Tibial artery (tissue), 4 donors: Measurements from ENCODE around the gene NFIA.
A peak's percentile ranks its signal among the peaks of the same experiment; 100 is the strongest.

Source experiments
- DNase-seq, 2 donors: peaks; one replicate each; pipeline ENCODE4 v3.0.0-alpha.2; 2019
- H3K27ac ChIP-seq, 2 donors: fragments of 200-600 bp; sonication (generic) in 1 of 2; 1 replicate in 1 of 2; 2 replicates in 1 of 2; pipeline ENCODE4 v1.5.1; 2018 to 2019; ENCODE audit warnings: mild to moderate bottlenecking in 1 of 2
- H3K27me3 ChIP-seq, 2 donors: fragments of 200-600 bp; sonication (generic) in 1 of 2; one replicate each; pipeline versions ENCODE4 v1.5.1 to v1.6.0; 2016 to 2019
- H3K36me3 ChIP-seq, 3 donors: fragments of 200-600 bp; sonication (generic) in 2 of 3; one replicate each; pipeline ENCODE4 v1.5.1; 2016 to 2019; ENCODE audit warnings: mild to moderate bottlenecking in 2 of 3
- H3K4me1 ChIP-seq, 4 donors: fragments of 200-600 bp; sonication (generic) in 2 of 4; 1 replicate in 3 of 4; 2 replicates in 1 of 4; pipeline ENCODE4 v1.5.1; 2016 to 2019
- H3K4me3 ChIP-seq, 2 donors: fragments of 200-600 bp; sonication (generic) in 1 of 2; 1 replicate in 1 of 2; 2 replicates in 1 of 2; pipeline ENCODE4 v1.5.1; 2018 to 2019; ENCODE audit warnings: mild to moderate bottlenecking in 2 of 2
- H3K9me3 ChIP-seq, 3 donors: fragments of 200-600 bp; sonication (generic) in 1 of 3; one replicate each; pipeline ENCODE4 v1.5.1; 2016 to 2019
- intact Hi-C: fragments of 100-400 bp; cut with DNase I; formaldehyde crosslinking; loops from one replicate; pipeline ENCODE4 v1.15.0; 2023; ENCODE audit warnings: low total_unique reads
- TF ChIP-seq, protein P1 (sequence below), 2 experiments: fragments of 200-600 bp in 1 of 2; fragments of 450-650 bp in 1 of 2; IDR thresholded peaks; one replicate each; pipeline ENCODE4 v1.5.1; 2017 to 2019; ENCODE audit warnings: antibody characterized with exemption in 2 of 2, mild to moderate bottlenecking in 1 of 2, moderate library complexity in 1 of 2

NFIA gene

DNA sequence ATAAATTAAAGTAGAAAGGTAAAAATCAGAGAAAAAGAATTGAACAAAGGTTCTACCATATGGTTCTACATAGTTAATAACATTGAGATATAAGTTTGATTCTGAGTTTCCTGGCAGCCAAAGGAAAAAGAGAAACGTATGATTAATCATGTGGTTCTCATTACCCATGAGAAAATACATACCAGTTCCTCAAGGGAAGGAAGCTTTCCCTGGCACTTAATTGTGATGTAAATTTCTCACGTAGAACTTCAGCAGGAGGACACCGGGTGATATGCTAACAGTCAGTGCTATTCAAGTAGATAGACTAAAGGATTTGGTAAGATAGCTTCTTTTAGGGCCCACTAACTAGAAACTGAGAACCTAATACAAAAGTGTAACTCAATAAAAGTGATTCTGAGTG is 218.5 kb downstream of the NFIA start:
- TF ChIP-seq, protein P1, sequence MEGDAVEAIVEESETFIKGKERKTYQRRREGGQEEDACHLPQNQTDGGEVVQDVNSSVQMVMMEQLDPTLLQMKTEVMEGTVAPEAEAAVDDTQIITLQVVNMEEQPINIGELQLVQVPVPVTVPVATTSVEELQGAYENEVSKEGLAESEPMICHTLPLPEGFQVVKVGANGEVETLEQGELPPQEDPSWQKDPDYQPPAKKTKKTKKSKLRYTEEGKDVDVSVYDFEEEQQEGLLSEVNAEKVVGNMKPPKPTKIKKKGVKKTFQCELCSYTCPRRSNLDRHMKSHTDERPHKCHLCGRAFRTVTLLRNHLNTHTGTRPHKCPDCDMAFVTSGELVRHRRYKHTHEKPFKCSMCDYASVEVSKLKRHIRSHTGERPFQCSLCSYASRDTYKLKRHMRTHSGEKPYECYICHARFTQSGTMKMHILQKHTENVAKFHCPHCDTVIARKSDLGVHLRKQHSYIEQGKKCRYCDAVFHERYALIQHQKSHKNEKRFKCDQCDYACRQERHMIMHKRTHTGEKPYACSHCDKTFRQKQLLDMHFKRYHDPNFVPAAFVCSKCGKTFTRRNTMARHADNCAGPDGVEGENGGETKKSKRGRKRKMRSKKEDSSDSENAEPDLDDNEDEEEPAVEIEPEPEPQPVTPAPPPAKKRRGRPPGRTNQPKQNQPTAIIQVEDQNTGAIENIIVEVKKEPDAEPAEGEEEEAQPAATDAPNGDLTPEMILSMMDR (IDR thresholded peaks at IDR 0.05): no peak
- H3K36me3 ChIP-seq: no peaks in the 10 kb centered on the region
- no peak for DNase-seq
- H3K27ac ChIP-seq: peak overlapping the region; percentile 13 to 75
- intact Hi-C loops: no loop called here
- no peak overlapping the region for H3K4me3 ChIP-seq
- H3K9me3 ChIP-seq: no peaks in the 10 kb centered on the region
- H3K4me1 ChIP-seq: peaks cover 0 to 74% (median 32%) of the 10 kb centered on the region in 4 donors
- no peaks in the 10 kb centered on the region for H3K27me3 ChIP-seq

DNA sequence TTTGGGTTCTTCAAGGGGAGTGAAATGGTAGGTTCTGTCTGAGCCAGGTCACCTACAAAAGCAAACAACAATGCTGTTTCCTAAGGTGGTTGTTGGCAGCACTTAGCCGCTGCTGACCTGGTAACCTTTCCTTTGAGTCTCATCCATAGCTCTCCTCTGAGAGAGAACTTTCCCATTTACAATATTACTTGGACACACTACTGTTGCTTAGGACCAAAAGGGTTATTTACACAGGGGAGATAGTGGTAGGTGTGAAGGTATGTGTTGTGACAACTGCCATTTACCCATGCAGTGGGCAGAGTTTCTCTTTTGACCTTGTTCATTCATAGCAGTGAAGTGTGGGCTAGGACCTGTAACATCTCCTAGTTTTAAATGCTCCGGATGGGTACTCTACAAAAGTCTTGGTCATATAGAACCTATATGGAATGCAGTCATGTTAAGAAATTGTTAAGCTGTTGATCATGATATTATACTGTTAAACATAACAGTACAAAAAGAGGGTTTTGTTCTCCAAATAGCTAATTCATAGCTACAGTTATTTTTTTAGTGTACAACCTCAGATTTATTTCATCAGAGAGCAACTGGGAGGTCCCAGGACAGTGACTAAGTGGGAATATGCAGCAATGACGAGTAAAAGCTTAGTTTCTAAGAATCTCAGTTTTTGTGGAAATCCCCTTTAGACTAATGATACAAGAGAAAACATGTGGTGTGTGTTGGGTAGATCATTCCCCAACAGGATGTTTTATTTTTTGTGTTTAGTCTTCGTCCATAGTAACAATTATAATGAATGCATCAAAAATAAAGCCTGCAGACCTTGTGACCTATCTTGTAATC is 219.7 kb downstream of the NFIA start:
- H3K9me3 ChIP-seq: no peaks in the 10 kb centered on the region
- DNase-seq: no peak
- TF ChIP-seq, protein P1 (IDR thresholded peaks at IDR 0.05): no peak
- no peaks in the 10 kb centered on the region for H3K27me3 ChIP-seq
- no peak overlapping the region for H3K4me3 ChIP-seq
- peaks cover 0 to 63% (median 27%) of the 10 kb centered on the region in 4 donors for H3K4me1 ChIP-seq
- intact Hi-C loops: no loop called here
- H3K36me3 ChIP-seq: no peaks in the 10 kb centered on the region
- peak overlapping the region; percentile 13 to 75 for H3K27ac ChIP-seq

DNA sequence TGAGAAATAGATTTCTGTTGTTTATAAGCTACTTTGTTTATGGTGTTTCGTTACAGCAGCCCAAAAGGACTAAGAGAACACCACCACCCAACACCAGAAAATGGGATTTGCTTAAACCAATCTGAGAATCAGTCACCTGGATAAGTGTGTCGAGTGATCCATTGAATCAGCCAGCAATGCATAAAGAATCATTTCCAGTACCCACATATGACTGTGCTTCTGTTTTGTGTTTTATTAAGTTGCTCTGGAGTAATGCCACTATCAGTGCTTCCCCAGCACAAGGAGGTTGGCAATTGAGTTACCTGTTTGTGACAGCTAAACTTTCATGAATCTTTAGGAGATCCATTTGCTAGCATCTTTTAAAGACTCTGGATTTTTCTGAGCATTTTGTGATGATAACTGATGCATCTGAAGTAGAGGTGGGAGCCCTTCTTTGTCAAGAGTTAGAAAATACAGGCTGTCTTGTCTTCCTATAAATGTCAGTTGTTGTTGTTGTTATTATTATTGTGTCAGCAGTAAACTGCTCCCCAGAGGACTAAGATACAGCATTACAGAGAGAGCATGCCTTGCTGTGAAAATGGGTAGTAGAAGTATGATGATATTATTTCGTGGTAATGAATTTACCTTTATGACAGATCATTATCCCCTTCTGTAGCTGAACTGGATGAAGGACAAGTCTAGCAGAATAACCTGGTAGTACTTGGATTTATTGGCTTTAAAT is 225.2 kb downstream of the NFIA start:
- TF ChIP-seq, protein P1 (IDR thresholded peaks at IDR 0.05): no peak
- no peak for DNase-seq
- H3K27me3 ChIP-seq: no peaks in the 10 kb centered on the region
- no peak overlapping the region for H3K4me3 ChIP-seq
- intact Hi-C loops: no loop called here
- peaks cover 0 to 8% (median 2%) of the 10 kb centered on the region in 4 donors for H3K4me1 ChIP-seq
- no peaks in the 10 kb centered on the region for H3K36me3 ChIP-seq
- no peak overlapping the region for H3K27ac ChIP-seq
- H3K9me3 ChIP-seq: no peaks in the 10 kb centered on the region

DNA sequence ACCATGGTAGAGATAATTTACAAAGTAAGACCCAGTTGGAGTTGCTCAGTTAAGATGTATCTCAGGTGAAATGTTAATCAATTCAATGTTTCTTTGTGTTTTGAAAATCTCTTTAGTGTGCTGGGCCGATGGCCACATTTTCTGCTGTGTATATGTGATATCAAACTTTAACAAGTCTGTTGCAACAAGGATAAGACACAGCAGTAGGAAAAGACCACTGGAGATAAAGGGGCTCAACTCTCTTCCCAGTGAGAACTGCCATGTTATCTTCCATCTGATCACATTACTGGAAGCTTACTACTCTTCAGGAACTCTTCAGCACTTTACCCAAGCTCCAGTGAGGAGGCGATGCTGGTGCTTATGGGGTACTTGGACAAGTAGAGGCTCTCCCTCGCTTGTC is 227.7 kb downstream of the NFIA start:
- Histone ChIP-seq H3K9me3 (no peaks in the 10 kb centered on the region), H3K4me3 (no peak overlapping the region), H3K27me3 (no peaks in the 10 kb centered on the region), H3K27ac (no peak overlapping the region), H3K36me3 (peaks cover 0 to 5% (median 0%) of the 10 kb centered on the region in 3 donors), H3K4me1 (no peaks in the 10 kb centered on the region)
- DNase-seq: no peak
- TF ChIP-seq, protein P1 (IDR thresholded peaks at IDR 0.05): no peak
- intact Hi-C loops: no loop called here

DNA sequence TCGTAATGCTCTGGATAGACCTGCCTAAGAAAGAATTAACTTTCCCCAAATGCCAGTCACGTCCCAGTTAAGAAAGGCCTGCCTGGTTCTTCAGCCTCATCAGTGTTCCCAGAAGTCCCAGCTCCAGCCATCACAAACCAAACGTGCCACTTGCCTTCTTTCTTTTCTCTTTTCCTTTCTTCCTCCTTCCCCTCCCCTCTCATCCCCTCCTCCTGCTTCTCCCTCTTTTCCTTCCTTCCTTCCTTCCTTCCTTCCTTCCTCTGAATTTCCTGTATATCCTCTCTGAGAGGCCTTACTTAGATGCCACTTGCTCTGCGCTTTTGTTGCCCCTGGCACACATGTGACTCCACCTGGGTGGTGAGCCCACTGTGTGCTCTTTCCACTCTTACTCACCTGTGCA is 228.2 kb downstream of the NFIA start:
- intact Hi-C loops: no loop called here

More for the DNA sequence above, 228.2 kb downstream of the NFIA start:
- TF ChIP-seq, protein P1 (IDR thresholded peaks at IDR 0.05): no peak
- Histone ChIP-seq H3K36me3 (peaks cover 0 to 5% (median 0%) of the 10 kb centered on the region in 3 donors), H3K4me1 (no peaks in the 10 kb centered on the region), H3K9me3 (no peaks in the 10 kb centered on the region), H3K4me3 (no peak overlapping the region), H3K27ac (no peak overlapping the region), H3K27me3 (no peaks in the 10 kb centered on the region)
- no peak for DNase-seq
